K562 (cell line): ENCODE results near the gene COA6. TPM values are rescaled to one million over a fixed set of nuclear protein-coding genes. Genes with fewer than 3 reads are reported as not detected.

Source experiments
- ATAC-seq: fragments of 200-7000 bp; cut with Tn5 transposase; 3 replicates; pipeline ENCODE4 v1.9.1; 2020; ENCODE audit warnings: moderate library complexity
- BruUV-seq: library from RNA; stranded (reverse); fragments of 400-500 nt; replicated peaks from 2 replicates; lab custom pipeline; 2021; lab: Mats Ljungman, UMichigan
- CTCF ChIA-PET: fragments of 300-600 bp; formaldehyde crosslinking; extraction: SDS; loops from one replicate; lab custom pipeline; 2021; ENCODE audit warnings: low intra/inter-chr PET ratio; lab: Yijun Ruan, JAX
- POLR2A ChIA-PET: fragments of 300-600, 350-650 bp; sonication (Branson Sonifier 250); formaldehyde crosslinking; extraction: SDS; loops from one replicate; lab custom pipeline; 2021; ENCODE audit warnings: antibody characterized with exemption, inconsistent platforms; lab: Yijun Ruan, JAX
- DNase-seq, 4 experiments: peaks; one replicate each; pipeline versions ENCODE4 v3.0.0 to v3.0.0-alpha.2; 2011 to 2018; ENCODE audit warnings: low spot score in 3 of 4, mixed read lengths in 3 of 4; ENCODE audit errors: extremely low read depth in 1 of 4
- FAIRE-seq: peaks from 2 replicates; lab custom pipeline; 2011; peaks lifted over from hg19 to GRCh38; lab: Jason Lieb, UNC
- H2AFZ ChIP-seq: 2 replicates; pipeline ENCODE4 v1.6.0; 2011; ENCODE audit warnings: low read depth, low read length, control low read depth, inconsistent platforms
- H3K27ac ChIP-seq: fragments of 200-600 bp; 3 replicates; pipeline ENCODE4 v1.8.0; 2011; ENCODE audit warnings: low read depth, mild to moderate bottlenecking, control low read depth, inconsistent platforms, low read length, moderate library complexity, mixed read lengths; ENCODE audit errors: extremely low read depth
- H3K27me3 ChIP-seq, 2 experiments: fragments of 300-600 bp in 1 of 2; 2 replicates in 1 of 2; 3 replicates in 1 of 2; pipeline versions ENCODE4 v1.6.0 to v1.8.0; 2011; ENCODE audit warnings: inconsistent platforms in 2 of 2, low read length in 2 of 2, mild to moderate bottlenecking in 1 of 2, mixed read lengths in 1 of 2, moderate library complexity in 1 of 2; ENCODE audit not compliant: control insufficient read depth in 2 of 2, insufficient read depth in 2 of 2
- H3K36me3 ChIP-seq: fragments of 300-600 bp; 3 replicates; pipeline ENCODE4 v1.8.0; 2011; ENCODE audit warnings: mild to moderate bottlenecking, low read length, inconsistent platforms; ENCODE audit not compliant: control insufficient read depth, insufficient read depth
- H3K4me1 ChIP-seq, 2 experiments: fragments of 200-600 bp in 1 of 2; replicated peaks in 1 of 2; 2 replicates in 1 of 2; 3 replicates in 1 of 2; pipeline versions ENCODE4 v1.5.1 to v1.8.0; 2011; ENCODE audit warnings: inconsistent platforms in 2 of 2, low read length in 2 of 2, mild to moderate bottlenecking in 1 of 2, mixed read lengths in 1 of 2, moderate library complexity in 1 of 2; ENCODE audit not compliant: control insufficient read depth in 2 of 2, insufficient read depth in 2 of 2
- H3K4me2 ChIP-seq: 2 replicates; pipeline ENCODE4 v1.6.1; 2011; ENCODE audit warnings: low read length, control low read depth, inconsistent platforms, mixed read lengths; ENCODE audit not compliant: insufficient read depth
- H3K4me3 ChIP-seq: fragments of 200-600 bp; sonication (generic), shearing (Covaris generic); 2 replicates; pipeline ENCODE4 v1.5.1; 2016; ENCODE audit warnings: control low read depth, inconsistent platforms
- H3K79me2 ChIP-seq: fragments of 200-600 bp; 3 replicates; pipeline ENCODE4 v1.8.0; 2011; ENCODE audit warnings: low read length, inconsistent platforms; ENCODE audit not compliant: control insufficient read depth, insufficient read depth
- H3K9ac ChIP-seq, 2 experiments: 2 replicates each; pipeline versions ENCODE4 v1.6.0 to v1.6.1; 2011; ENCODE audit warnings: low read depth in 2 of 2, low read length in 2 of 2, control low read depth in 1 of 2, inconsistent platforms in 1 of 2, mild to moderate bottlenecking in 1 of 2, mixed read lengths in 1 of 2; ENCODE audit not compliant: insufficient read depth in 1 of 2
- H3K9me1 ChIP-seq: one replicate; pipeline ENCODE4 v1.6.0; 2011; ENCODE audit warnings: inconsistent platforms, mild to moderate bottlenecking, low read length, moderate library complexity; ENCODE audit not compliant: control insufficient read depth, insufficient read depth
- H3K9me3 ChIP-seq: replicated peaks from 2 replicates; pipeline ENCODE4 v1.5.1; 2011; ENCODE audit warnings: low read depth, low read length, inconsistent platforms; ENCODE audit not compliant: control insufficient read depth, insufficient read depth
- H4K20me1 ChIP-seq: replicated peaks from 2 replicates; pipeline ENCODE4 v1.6.1; 2011; ENCODE audit warnings: low read length, inconsistent platforms, mixed read lengths; ENCODE audit not compliant: control insufficient read depth, insufficient read depth
- BCOR ChIP-seq: fragments of 450-650 bp; IDR thresholded peaks from 2 replicates; pipeline ENCODE4 v1.6.1; 2016
- HDAC2 ChIP-seq: fragments of 450-650 bp; IDR thresholded peaks from 2 replicates; pipeline ENCODE4 v1.6.1; 2016; ENCODE audit warnings: mild to moderate bottlenecking
- KDM1A ChIP-seq, 2 experiments: fragments of 450-650 bp; IDR thresholded peaks; 2 replicates each; pipeline ENCODE4 v1.6.1; 2016; ENCODE audit warnings: mild to moderate bottlenecking in 2 of 2
- POLR2A ChIP-seq: fragments of 450-650 bp; conservative IDR thresholded peaks from 2 replicates; pipeline ENCODE4 v1.6.1; 2016
- RBFOX2 ChIP-seq: fragments of 200-400 bp; formaldehyde crosslinking; IDR thresholded peaks from 2 replicates; pipeline ENCODE4 v1.6.1; 2017; ENCODE audit warnings: low read depth, mild to moderate bottlenecking, low read length, moderate library complexity
- RBM25 ChIP-seq: fragments of 200-400 bp; formaldehyde crosslinking; IDR thresholded peaks from 2 replicates; pipeline ENCODE4 v1.6.1; 2018; ENCODE audit warnings: low read length, low read depth, moderate library complexity; ENCODE audit not compliant: severe bottlenecking
- ZBTB1 ChIP-seq: sonication (generic); formaldehyde crosslinking; IDR thresholded peaks from 2 replicates; pipeline ENCODE4 v1.8.1; 2023; ENCODE audit warnings: missing genetic modification reagents, low read depth, mild to moderate bottlenecking, borderline replicate concordance
- ZNF79 ChIP-seq: fragments of 250-450 bp; sonication (Bioruptor Pico); IDR thresholded peaks from 2 replicates; pipeline ENCODE4 v1.4.0; 2020; ENCODE audit warnings: low read depth, mild to moderate bottlenecking, moderate library complexity
- WGBS: fragments of 100-300 bp; shearing (Covaris generic); methylation state at CpG from one replicate; pipeline ENCODE4 v1.1.6; 2016; ENCODE audit warnings: low coverage, mixed read lengths; ENCODE audit not compliant: insufficient coverage; ENCODE audit errors: missing lambda C conversion rate; 5-methylcytosine and 5-hydroxymethylcytosine counted together
- in situ Hi-C: fragments of 300-500 bp; cut with MboI; formaldehyde crosslinking; loops from 4 replicates; pipeline ENCODE4 v1.15.0; 2018; ENCODE audit warnings: inconsistent platforms, mixed read lengths
- intact Hi-C: fragments of 100-400 bp; cut with micrococcal nuclease; formaldehyde crosslinking; loops from 2 replicates; pipeline ENCODE4 v1.14.2; 2022
- polyA plus RNA-seq, 8 experiments: library from polyadenylated mRNA; depleted of rRNA in 4 of 8; stranded (reverse) in 5 of 8; unstranded in 3 of 8; fragments of >200 nt; fragmentation: Nextera tagmentation in 2 of 8; fragmentation: Illumina TruSeq in 1 of 8; extraction: Ambion mirVana in 2 of 8; extraction: Trizol in 1 of 8; gene quantifications; 2 replicates each; pipeline versions ENCODE4 v1.2.1 to v1.2.3, GENCODE V29; 2011 to 2014; ENCODE audit warnings: inconsistent platforms in 1 of 8, missing spikeins in 1 of 8
- total RNA-seq, 7 experiments: library from RNA; depleted of rRNA in 6 of 7; stranded (reverse); fragments of >200 nt in 6 of 7; fragmentation: Illumina TruSeq in 2 of 7; extraction: Trizol in 2 of 7; gene quantifications; 2 replicates each; pipeline versions ENCODE4 v1.2.1 to v1.2.3, GENCODE V29; 2011 to 2021; ENCODE audit warnings: low replicate concordance in 1 of 7

Gene COA6
- total and polyA plus RNA-seq, 9 of the 15 experiments (the other 6 are each of a cell fraction or from before 2014, with no cell fraction given), result 77.7 to 187 (median 134) TPM

DNA sequence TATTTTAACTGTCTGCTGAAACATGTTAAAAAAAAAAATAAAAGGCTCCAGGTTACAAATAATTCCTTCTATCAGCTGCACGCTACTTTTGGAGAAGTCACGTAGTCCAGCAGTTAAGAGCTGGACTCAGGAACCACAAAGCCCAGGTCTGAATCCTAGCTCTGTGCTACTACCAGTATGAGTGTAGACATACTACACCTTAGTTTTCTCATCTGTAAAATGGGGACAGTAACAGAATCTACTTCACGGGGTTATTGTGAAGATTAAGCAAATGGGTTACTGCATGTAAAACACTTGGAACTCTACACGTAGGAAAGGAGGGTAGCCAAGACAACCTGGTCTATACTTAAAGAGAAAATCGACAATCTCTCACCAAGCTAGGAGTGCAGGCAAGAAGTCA lies 57.4 kb downstream of the COA6 start:
- TF ChIP-seq BCOR (peak; percentile 55), KDM1A (IDR thresholded peaks at IDR 0.05) (peak; percentile 23 to 31; a peak in 1 of 4 replicates), ZNF79 (no peak), RBM25 (peak; percentile 50), ZBTB1 (CRISPR knock-in tag) (no peak), HDAC2 (0 out of 2 replicates have a peak, but pooled peaks have one; percentile 25), POLR2A (no peak), RBFOX2 (no peak)
- no peak for DNase-seq
- Histone ChIP-seq H3K79me2 (no peaks in the 10 kb centered on the region), H3K9me3 (no peaks in the 10 kb centered on the region), H3K9ac (no peak overlapping the region), H3K27ac (no peak overlapping the region), H3K27me3 (no peaks in the 10 kb centered on the region), H3K9me1 (no peaks in the 10 kb centered on the region), H4K20me1 (no peaks in the 10 kb centered on the region), H2AFZ (no peak overlapping the region), H3K4me1 (peaks cover 0 to 11% of the 10 kb centered on the region in 2 experiments; a peak in 3 of 5 replicates), H3K36me3 (peaks cover 34% of the 10 kb centered on the region; the same call in 1 of the 3 replicates), H3K4me2 (no peak overlapping the region), H3K4me3 (no peak overlapping the region)
- ChIA-PET CTCF (interaction anchor here (0.7 kb wide), 1 partner anchor 674 kb away, joined by 3 read pairs; no protein-coding TSS in a partner anchor), POLR2A (interaction anchor here (0.7 to 1.0 kb wide), 3 partner anchors 10 to 57 kb away, joined by 3 read pairs; no protein-coding TSS in a partner anchor)
- FAIRE-seq, result no peak
- no peak for ATAC-seq
- WGBS, result 64% methylated on average over 5 of the region's 5 CpGs
- in situ Hi-C loops, result no loop called here
- BruUV-seq, result no TSS peak
- intact Hi-C loops, result no loop called here
